Ovary (tissue), 3 donors: ENCODE data around the gene CWC27.

Experiments
- CTCF ChIP-seq, 3 donors: fragments of 450-650 bp in 2 of 3; fragments of 200-600 bp in 1 of 3; IDR thresholded peaks; one replicate each; pipeline versions ENCODE4 v1.5.1 to v1.8.0; 2016 to 2022; ENCODE audit warnings: antibody characterized with exemption in 3 of 3, mild to moderate bottlenecking in 1 of 3
- POLR2A ChIP-seq: fragments of 450-650 bp; IDR thresholded peaks from one replicate; pipeline ENCODE4 v1.6.1; 2017; ENCODE audit warnings: antibody characterized with exemption, mild to moderate bottlenecking, moderate library complexity
- donor health status: DM: no; HTN: no; CAD: no.

- TF ChIP-seq CTCF (IDR thresholded peaks at IDR 0.05) (no peak), POLR2A (no peak)
Measured at GRCh38 chr5:64831996-64832395, 63.3 kb downstream of the CWC27 start.
